Hypothalamus (tissue), 51 donors: ENCODE data around the gene EIF4G3.
"Not testable (repeated sequence)": the region's sequence is repeated elsewhere in the genome, so short reads cannot be mapped to it uniquely, and the experiment has no call there.

Experiments used
- DNase-seq, 51 donors: peaks; one replicate each; lab custom pipeline; 2025; lab: John Stamatoyannopoulos, UW

EIF4G3 gene, protein sequence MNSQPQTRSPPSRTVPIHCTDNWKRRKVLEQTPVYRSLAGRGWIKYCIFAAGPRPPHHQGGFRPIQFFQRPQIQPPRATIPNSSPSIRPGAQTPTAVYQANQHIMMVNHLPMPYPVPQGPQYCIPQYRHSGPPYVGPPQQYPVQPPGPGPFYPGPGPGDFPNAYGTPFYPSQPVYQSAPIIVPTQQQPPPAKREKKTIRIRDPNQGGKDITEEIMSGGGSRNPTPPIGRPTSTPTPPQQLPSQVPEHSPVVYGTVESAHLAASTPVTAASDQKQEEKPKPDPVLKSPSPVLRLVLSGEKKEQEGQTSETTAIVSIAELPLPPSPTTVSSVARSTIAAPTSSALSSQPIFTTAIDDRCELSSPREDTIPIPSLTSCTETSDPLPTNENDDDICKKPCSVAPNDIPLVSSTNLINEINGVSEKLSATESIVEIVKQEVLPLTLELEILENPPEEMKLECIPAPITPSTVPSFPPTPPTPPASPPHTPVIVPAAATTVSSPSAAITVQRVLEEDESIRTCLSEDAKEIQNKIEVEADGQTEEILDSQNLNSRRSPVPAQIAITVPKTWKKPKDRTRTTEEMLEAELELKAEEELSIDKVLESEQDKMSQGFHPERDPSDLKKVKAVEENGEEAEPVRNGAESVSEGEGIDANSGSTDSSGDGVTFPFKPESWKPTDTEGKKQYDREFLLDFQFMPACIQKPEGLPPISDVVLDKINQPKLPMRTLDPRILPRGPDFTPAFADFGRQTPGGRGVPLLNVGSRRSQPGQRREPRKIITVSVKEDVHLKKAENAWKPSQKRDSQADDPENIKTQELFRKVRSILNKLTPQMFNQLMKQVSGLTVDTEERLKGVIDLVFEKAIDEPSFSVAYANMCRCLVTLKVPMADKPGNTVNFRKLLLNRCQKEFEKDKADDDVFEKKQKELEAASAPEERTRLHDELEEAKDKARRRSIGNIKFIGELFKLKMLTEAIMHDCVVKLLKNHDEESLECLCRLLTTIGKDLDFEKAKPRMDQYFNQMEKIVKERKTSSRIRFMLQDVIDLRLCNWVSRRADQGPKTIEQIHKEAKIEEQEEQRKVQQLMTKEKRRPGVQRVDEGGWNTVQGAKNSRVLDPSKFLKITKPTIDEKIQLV (N-terminal part only)

GRCh38 chr1:21176586-21177555, at the start of gene EIF4G3:
EIF4G3 (minus strand) TSS chr1:21176897; CDS start chr1:21002742, 174,155 bp downstream.
- DNase-seq, result peak; percentile 83 to 100 (median 97)

DNA sequence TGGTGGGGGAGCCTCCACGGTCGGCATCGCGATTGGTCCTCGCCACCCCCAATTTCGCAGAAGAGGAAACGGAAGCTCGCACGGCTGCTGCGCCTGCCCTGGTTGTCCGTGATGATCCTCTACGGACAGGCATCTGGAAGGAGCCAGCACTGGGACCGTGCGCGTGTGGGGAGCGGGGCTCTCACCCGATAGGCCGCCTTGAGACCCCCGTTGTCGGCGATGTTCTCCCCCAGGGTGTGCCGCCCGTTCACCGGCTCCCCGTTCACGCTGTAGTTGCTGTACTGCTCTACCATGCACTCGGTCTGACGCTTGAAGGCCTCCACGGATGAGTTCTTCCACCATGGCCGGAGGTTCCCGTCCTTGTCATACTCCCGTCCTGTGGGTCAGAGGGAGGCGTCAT, 48.4 kb upstream of the EIF4G3 start:
- DNase-seq, result no peak

DNA sequence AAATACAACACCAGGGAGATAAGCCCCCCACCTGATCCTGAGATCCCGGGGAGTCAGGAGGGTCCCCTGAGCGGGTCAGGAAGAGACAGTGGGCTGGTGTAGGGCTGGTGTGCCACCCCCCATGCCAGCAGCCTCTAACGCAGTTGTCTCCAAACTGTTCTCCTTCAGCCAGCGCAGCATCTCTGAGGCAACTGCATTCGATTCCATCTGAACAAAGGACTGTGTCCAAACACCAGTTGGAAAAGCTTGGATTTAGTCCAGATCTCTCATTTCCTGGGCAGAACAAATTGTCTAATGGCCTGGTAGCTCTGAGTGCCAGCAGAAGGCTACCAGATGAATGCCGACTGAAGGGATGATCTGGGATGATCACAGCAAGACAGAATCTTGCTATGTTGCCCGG, 44.1 kb upstream of the EIF4G3 start:
- peak in 11 of 51 donors; percentile 2 to 51 (median 17) for DNase-seq

- no peak for DNase-seq
Observed at GRCh38 chr1:21219674-21220073, 43.0 kb upstream of the EIF4G3 start.

DNA sequence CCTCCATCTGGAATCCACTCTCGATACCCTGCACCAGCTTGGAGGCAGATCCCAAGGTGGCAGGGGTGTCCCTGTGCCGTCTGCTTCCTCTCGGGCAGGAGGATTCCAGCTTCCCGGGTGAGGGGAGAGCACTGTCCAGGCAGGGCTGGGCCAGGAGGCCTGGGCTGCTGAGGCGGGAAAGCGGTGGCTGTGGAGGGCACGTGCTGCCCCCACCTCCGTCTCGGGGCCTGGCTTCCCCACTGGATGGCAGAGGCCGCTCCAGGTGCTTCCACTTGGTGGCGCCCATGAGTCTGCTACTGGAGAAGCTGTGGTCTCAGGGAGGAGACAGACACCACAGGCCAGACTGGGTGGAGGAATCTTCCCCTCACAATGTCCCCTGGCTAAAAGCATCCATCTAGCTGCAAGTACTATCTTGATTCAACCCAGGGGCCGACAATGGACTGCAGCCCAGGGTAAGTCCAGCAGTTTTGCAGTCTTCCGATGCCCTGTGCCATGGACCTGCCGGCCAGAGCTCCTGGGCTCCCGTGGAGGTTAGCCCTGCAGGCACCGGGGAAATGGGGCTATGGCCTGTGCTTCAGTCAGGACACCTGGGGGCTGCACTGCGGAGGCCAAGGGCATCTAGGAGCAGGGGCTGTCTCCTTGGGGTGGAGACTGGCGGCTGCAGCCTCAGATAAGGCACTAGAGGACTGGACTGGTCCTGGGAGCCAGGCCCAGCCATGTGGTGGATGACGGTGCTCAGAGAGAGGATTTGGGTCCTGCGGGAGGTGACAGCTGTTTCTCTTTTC, 41.3 kb upstream of the EIF4G3 start:
- peak in 16 of 51 donors; percentile 1 to 35 (median 9) for DNase-seq

DNA sequence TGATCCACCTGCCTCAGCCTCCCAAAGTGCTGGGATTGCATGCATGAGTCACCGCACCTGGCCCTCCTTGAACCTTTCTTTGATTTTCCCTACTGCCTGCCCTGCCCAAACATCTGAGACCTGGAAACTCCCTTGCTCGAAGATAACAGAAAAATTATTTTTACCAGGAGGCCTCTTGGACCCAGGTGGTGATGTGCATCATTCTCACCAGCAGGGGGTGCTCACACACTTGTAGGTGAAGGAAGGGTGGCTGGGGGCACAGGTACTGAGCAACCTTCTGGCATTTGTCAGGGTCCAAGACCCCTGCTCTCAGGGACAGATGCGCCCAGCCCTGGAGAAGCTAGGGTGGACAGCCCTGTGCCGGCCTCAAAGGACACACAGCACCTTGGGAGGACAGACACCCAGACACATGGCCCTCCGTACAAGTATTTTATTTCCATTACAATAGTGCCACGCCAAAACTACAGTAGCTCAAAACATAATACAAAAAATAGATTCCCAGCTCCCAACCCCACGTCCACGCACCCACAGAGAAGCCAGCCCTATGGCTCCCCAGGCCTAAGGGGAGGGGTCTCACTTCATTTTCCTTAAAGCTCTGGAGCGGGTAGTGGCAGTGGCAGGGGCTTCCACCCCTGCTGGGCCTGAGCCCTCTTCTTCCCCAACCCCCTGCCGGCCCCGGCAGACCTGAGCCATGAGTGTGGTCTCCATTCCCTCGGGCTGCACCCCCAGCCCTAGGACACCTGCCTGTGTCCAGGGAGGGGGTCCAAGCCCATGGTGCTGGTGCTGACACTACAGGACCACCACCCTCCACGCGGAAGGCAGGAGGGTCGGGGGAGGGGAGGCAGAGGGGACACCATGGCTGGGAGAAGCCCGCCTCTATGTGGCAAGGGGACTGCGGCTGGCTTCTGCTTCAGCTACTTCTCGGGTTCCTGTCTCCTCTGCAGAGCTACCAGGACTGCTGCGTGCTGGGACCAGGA, 40.4 kb upstream of the EIF4G3 start:
- DNase-seq, result peak in 17 of 51 donors; percentile 4 to 34 (median 13)

DNA sequence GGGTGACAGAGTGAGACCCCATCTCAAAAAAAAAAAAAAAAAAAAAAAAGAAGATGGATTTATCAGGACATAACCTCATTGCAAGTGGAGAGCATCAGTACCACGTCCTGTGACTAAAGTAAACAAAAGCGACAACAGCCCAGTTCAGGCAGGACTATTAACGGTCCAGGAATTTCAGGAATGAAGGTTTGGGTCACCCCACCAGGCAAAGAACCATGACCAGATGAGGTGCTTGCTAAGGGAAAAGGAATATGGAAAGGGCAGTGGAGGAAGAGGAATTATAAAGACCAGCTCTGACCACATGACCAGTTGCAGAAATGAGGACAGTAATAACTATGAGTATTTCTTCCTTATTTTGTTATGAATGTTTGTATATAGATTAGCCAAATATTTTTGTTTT, 35.4 kb upstream of the EIF4G3 start:
- DNase-seq, result no peak

- DNase-seq, result not testable (repeated sequence)
Observed at GRCh38 chr1:21208137-21208700, 31.5 kb upstream of the EIF4G3 start.

GRCh38 chr1:21206117-21206516, 29.4 kb upstream of the EIF4G3 start:
- DNase-seq, result no peak

DNA sequence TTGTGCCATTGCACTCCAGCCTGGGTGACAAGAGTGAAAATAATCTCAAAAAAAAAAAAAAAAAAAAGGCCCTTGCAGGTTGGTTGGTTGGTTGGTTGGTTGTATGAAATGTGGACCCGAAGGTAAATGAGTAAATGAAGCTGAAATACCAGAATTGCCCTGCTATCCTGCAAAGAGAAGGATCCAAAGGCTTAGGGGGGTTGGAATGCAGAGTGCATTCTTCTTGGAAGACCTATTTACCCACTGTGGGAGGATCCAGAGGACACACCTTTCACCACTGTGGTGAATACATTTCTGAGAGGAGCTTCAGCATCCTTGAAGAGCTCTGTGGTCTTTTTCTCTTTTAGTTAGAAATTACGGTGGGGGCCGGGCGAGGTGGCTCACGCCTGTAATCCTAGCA, 28.7 kb upstream of the EIF4G3 start:
- DNase-seq, result no peak

GRCh38 chr1:21201650-21202049, 25.0 kb upstream of the EIF4G3 start:
- DNase-seq, result no peak

DNA sequence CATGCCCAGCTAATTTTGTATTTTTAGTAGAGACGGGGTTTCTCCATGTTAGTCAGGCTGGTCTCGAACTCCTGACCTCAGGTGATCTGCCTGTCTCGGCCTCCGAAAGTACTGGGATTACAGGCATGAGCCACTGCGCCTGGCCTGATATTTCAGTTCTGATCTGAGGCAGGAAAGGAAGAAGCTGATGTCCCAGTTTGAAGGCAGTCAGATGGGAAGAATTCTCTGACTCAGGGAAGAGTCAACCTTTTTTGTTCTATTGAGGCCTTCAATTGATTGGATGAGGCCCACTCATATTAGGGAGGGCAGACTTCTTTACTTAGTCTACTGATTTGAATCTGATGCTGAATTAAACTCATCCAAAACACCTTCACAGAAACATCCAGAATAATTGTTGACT, 24.5 kb upstream of the EIF4G3 start:
- not testable (repeated sequence) for DNase-seq

GRCh38 chr1:21200767-21201166, 24.1 kb upstream of the EIF4G3 start:
- no peak for DNase-seq

DNA sequence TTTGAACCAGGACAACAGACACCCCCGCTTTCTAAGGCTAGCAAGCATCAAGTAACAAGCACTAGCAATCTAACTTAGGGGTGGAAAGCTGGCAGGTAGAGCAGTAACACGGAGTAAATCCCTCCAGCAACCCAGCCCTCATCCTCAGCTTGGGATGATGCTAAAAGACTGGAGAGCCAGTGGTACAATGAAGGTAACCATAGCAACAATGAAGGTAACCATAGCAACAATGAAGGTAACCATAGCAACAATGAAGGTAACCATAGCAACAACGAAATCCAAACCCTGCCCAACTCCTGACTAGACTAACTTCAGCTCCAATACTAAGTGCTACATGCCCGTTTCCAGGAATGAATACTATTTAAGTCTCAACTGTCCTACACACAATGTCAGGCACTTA, 22.2 kb upstream of the EIF4G3 start:
- DNase-seq, result peak in 1 of 51 donors; percentile 38

DNA sequence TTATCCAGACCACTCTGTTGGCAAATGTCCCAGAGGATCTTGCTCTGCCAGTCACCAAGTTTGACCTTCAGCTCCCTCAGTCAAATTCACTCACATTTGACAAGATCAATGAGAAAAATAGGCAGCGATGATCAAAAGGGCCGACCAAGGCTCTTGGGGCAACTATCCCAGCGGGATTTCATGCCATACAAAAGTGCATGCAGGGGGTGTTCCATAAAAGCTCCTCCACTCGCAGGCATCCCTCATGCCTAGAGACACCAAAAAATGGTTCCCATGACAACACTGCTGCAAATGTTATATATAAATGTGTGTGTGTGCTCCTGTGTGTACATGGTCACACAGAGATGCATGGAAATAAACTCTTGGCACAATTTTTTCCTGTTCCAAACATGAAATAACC, 16.2 kb upstream of the EIF4G3 start:
- DNase-seq, result peak in 1 of 51 donors; percentile 4

DNA sequence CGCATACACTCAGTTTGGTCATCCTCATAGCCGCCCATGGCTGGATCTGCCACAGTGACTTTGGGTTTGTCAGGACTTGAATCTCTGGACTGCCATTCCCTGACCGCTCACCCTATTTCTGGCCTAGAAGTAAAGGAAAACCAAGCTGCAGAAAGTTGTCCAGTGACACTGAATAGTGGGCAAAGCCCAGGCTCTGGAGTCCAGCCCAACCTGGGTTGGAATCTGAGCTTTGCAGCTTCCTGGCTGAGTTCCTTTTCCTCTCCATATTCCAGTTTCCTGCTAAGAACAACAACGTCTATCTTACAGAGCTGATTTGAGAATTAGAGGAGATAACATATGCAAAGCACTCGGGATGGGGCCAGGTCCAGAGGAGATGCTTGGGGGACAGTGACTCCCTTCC, 15.6 kb upstream of the EIF4G3 start:
- DNase-seq, result no peak

GRCh38 chr1:21190771-21191170, 14.1 kb upstream of the EIF4G3 start:
- DNase-seq, result not testable (repeated sequence)
